IPS DF 19.7 (cell line): Measurements from ENCODE around the gene FAM76B.

Source experiments
- DNase-seq: peaks from one replicate; pipeline ENCODE4 v3.0.0-alpha.2; 2013; ENCODE audit warnings: low read depth, low spot score

The FAM76B gene

GRCh38 chr11:95792200-95792599, 2.6 kb upstream of the FAM76B start:
- no peak for DNase-seq

GRCh38 chr11:95791709-95792033, 2.1 kb upstream of the FAM76B start:
- DNase-seq = no peak

GRCh38 chr11:95790933-95791708, 1.5 kb upstream of the FAM76B start:
- peak; percentile 20 for DNase-seq

- peak; percentile 92 for DNase-seq
Measured at GRCh38 chr11:95790123-95790932, 746 bp upstream of the FAM76B start, which contains the start of gene CEP57. TSS of gene CEP57 (plus strand) at chr11:95790498. CDS start at chr11:95790699, 201 bp downstream.

DNA sequence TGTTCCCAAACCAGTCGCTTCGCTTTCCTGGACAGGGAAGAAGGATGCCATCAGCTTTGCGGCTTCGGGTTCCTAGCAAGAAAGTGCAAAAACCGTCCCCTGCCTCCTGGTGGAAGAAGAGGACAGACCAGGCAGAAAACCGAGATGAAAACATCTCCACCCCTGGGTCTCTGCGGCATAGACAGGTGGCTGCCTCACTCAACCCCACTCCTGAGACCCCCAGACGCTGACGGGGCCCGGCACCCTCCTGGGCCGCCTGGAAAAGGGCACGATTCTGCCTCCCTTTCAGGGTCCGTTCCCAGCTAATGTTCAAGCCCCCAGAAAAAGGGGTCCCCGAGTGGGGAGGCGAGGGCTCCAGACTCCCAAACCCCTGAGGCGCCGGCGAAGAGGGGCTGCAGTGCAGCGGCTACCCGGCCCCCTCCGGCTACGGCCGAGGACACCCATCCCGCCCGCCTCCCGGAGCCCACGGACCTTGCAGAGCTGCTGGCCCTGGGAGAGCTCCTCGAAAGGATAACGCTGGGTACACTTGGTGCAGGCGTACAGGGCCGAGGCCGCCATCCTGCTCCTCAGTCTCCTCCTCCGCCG, 569 bp downstream of the FAM76B start:
- peak; percentile 9 for DNase-seq

DNA sequence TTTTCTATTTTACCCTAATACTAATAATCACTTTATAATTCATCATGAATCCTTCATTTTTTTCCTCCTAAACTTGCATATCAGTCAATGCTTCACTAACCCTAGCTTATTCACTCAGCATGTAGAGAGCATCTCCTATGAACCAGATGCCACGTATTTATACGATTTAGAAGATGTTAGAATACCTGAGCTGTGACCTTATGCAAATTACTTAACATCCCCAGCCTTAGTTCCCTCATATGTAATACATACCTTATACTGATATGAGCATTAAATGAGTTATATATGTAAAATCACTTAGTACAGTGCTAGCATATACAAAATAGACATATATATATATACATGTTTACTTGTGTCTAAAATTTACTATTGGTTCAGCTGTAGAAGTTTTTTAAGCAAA, 9.0 kb downstream of the FAM76B start:
- no peak for DNase-seq

DNA sequence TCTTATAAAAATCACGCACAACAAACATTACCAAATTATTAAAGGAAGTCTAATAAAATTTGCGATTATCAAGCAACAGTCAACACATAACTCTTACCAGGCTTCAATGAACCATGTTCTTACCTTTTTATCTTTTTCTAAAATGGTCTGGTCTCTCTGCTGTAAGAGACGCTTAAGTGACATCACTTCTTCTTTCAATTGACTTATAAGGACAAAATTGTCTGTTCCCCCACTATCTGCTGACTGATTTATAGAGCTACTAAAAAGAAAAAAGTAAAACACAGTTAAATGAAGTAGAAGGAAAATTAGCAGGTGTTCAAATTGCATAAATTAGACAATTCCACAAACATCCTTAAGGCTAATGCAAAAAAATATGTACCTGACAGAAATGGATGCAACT, 10.9 kb downstream of the FAM76B start:
- DNase-seq = no peak

- DNase-seq = no peak
Measured at GRCh38 chr11:95776859-95777258, 12.7 kb downstream of the FAM76B start.

GRCh38 chr11:95768521-95768920, 21.1 kb downstream of the FAM76B start:
- no peak for DNase-seq

DNA sequence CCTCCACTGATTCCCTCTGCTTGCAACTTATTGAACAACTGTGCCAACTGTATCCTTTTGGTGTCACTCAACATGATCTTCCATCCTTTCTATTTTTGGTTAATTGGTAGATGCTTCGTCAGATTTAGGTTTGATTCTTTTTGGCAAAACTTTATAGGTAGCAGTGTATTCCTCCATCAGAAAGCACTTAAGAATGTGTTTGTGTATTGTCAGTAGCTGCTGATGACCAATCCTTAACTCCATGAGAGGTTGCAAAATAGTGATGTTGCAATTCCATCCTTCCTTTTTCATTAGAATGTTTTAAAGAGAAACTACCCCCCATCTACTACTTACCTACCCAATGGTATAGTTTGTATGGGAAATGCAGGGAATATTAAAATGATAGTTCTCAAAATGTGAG, 22.1 kb downstream of the FAM76B start:
- DNase-seq = no peak

DNA sequence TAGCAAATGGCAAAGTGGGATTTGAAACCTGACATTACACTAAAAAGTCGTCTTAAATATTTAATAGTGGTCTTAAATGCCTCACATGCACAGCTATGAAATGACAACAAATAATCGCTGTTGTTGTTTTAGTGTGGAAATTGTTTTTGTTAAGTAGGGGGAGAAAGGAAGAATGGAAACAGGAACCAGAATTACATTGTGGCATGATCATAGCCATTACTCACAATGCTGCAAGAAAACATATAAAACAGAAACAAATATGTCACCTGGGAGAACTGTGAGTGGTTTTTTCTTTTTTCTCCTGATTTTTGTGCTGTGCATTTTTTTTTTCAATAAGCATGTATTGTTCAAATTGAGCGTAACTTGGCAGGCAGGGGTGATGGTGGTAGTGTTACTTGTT, 22.9 kb downstream of the FAM76B start:
- DNase-seq = no peak

- no peak for DNase-seq
Measured at GRCh38 chr11:95764267-95764898, 25.2 kb downstream of the FAM76B start.

- DNase-seq = no peak
Measured at GRCh38 chr11:95762534-95762933, 27.0 kb downstream of the FAM76B start.

DNA sequence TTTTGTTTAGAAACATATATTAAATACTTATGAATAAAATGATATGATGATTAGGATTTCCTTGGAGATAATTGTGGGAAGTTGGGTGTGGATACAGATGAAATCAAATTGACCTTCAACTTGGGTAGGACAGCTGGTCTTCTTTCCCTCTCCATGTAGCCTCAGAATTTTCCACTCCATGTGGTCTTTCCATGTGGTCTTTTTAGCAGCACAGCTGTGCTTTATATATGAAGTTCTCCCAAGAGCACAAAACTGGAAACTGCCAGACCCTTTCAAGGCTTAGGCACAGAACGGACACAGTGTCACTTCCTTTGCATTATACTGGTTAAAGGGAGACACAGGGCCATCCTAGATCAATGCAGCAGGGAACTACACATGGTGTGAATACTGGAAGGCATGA, 28.6 kb downstream of the FAM76B start:
- no peak for DNase-seq

- DNase-seq = no peak
Measured at GRCh38 chr11:95751515-95751914, 38.1 kb downstream of the FAM76B start.

DNA sequence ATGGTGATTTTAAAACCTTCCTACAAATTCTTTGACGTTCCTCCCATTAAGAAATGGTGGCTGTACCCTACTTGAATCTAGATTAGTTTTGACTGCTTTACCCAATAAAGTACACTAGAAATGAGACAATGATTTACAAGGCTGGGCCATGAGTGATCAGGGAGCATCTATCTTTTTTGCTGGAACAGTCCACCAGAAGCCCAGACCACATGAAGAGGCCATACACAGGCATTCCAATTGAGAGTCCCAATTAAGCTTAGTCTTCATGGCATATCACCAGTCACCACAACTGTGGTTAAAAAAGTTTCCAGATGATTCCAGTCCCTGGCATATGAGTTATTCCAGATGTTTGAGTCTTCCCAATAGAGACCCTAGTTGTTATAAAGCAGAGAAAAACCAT, 39.5 kb downstream of the FAM76B start:
- no peak for DNase-seq

DNA sequence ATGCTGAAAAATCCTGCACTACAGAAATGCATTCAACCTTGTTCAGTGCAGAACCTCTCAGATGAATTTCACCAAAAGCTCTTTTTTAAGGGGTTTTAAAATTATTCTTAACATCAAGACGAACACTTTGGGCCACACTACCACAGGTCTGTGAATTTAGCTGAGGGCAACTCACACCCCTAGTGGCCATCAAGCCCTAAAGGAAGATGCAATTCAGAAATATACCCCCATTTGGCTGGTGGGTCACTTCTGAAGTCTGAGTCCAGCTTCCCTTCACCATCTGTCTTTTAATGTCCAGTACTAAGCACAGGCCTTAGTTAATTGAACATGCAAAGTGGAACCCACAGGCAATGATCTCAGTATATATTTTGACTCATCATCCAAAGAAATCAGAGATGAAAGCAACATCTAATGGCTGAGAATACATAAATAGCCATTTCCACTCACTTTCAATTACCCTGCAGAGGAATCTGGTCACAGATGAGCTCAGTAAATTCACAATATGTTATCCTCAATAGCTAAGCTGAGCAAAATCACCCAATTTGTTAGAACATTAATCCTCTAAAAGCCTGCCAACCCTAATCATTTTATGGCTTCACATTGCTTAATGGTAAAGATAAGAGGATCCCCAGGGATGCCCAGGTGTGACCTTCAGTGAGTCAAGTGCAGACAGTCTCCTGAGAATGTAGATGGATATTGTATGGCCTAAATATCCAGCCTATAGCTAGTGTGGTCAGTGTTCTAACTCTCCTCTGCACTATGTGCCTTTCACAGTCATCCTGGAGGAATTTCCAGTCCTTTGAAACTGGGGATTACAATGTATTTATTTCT, 50.3 kb downstream of the FAM76B start:
- DNase-seq = no peak

DNA sequence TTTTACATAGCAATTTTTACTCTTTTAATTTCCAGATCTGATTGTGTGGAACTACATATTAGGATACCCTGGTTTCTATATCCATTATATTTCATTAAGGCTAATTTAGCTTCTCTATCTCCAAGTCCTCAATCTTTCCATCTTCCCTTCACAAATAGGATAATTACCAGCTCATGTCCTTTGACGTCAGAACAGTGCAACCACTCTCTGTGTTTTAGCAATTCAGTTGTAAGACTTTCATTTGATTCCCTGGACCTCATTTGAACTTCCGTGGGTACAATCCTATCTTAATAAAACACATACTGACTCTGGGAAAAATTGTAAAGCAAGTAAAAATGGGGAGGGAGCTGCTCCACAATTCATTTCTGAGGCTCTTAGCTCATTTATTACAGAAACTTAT, 52.8 kb downstream of the FAM76B start:
- no peak for DNase-seq

- no peak for DNase-seq
Measured at GRCh38 chr11:95736355-95736754, 53.2 kb downstream of the FAM76B start.

DNA sequence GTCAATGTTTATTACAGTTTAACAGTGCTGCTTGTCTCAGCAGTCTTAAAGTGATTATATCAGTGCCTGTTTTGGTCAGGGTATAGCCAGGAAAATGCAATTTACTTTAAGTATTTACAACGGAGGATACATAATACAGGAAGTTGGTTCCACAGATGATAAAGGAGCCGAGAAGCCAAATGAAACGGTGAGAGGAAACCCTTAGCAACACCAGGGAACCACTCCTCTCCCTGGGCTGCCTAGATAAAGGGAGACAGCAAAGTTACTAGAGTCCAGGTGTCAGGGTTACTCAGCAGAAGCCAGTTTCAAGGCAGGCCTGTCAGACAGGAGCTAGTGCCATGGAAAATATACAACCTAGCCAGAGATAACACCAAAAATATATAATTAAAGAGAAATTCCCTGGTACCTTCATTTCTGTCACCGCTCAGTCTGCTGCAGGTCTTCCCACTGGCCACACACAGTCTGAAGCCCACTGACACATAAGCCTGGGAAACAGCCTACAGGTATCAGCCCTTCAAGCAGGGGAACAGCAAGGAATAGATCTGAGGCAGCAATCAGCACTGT, 55.5 kb downstream of the FAM76B start:
- DNase-seq = no peak
